ENCODE results near the gene GPR87.
A peak's percentile ranks its signal among the peaks of the same experiment; 100 is the strongest.

DNA sequence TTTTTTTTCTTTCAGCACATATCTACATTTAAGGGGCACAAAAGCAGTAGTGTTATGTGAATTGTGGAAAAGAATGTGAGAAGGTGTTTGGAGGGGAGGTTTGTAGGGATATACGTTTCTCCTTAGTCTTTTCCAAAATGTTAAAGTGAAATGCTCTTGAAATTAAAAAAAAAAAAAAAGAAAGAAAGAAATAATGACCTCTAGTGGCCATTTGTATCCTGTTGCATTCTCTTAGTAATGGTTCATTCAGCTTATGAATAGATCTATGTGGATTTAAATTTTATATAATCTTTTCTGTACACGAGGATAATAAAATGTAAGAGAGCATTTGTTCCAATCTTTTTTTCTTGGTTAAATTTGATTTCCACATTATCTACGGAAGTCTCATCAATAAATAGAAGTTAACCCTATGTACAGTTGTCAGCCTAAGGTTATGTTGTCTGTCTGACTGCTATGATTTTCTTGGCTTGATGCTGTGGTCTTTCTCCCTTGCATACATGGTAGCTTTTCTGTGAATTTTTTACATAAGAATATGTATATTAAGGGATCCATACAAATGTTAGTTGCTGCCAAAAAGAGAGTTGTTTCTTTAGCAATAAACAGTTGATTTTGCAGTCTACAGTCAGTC lies 11.1 kb upstream of the GPR87 start:
- TF ChIP-seq, protein P1, sequence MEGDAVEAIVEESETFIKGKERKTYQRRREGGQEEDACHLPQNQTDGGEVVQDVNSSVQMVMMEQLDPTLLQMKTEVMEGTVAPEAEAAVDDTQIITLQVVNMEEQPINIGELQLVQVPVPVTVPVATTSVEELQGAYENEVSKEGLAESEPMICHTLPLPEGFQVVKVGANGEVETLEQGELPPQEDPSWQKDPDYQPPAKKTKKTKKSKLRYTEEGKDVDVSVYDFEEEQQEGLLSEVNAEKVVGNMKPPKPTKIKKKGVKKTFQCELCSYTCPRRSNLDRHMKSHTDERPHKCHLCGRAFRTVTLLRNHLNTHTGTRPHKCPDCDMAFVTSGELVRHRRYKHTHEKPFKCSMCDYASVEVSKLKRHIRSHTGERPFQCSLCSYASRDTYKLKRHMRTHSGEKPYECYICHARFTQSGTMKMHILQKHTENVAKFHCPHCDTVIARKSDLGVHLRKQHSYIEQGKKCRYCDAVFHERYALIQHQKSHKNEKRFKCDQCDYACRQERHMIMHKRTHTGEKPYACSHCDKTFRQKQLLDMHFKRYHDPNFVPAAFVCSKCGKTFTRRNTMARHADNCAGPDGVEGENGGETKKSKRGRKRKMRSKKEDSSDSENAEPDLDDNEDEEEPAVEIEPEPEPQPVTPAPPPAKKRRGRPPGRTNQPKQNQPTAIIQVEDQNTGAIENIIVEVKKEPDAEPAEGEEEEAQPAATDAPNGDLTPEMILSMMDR (IDR thresholded peaks at IDR 0.05 in 2 of 3, conservative IDR thresholded peaks at IDR 0.05 in 1 of 3; ENCODE audit: borderline replicate concordance in 1 of 3, insufficient read depth in 1 of 3, low read depth in 2 of 3, low read length in 2 of 3) = peak; percentile 43 to 73 (median 63); a peak in 4 of 6 replicates
- TF ChIP-seq EZH2phosphoT487 (IDR thresholded peaks at IDR 0.05; ENCODE audit: borderline replicate concordance) = no peak
- no peak for TF ChIP-seq SRF (IDR thresholded peaks at IDR 0.05; ENCODE audit: low read depth)
- no peak for TF ChIP-seq EZH2 (IDR thresholded peaks at IDR 0.05)
- TF ChIP-seq ZBTB33 (IDR thresholded peaks at IDR 0.05; ENCODE audit: extremely low read depth, insufficient replicate concordance, low read length) = no peak
- no peak for TF ChIP-seq POLR2A (IDR thresholded peaks at IDR 0.05; ENCODE audit: borderline replicate concordance, extremely low read depth, insufficient read depth, insufficient read length)
- no peak for TF ChIP-seq POLR2AphosphoS5 (IDR thresholded peaks at IDR 0.05; ENCODE audit: low read depth, low read length)
- no peak for TF ChIP-seq MAX (IDR thresholded peaks at IDR 0.05)
- TF ChIP-seq TCF7L2 (IDR thresholded peaks at IDR 0.05; ENCODE audit: borderline replicate concordance, extremely low read depth, insufficient read depth, insufficient read length) = no peak
- no peak for TF ChIP-seq YY1 (IDR thresholded peaks at IDR 0.05; ENCODE audit: extremely low read depth, insufficient replicate concordance, low read depth, low read length)
